Measurements from ENCODE around the gene NR1D2. TPM values are rescaled to one million over a fixed set of nuclear protein-coding genes. Genes with fewer than 3 reads are reported as not detected.

The NR1D2 gene
- total and polyA plus RNA-seq, 2 of the 13 experiments (the other 11 are each of a cell fraction or from before 2014, with no cell fraction given), result 5.3 to 8.1 TPM

DNA sequence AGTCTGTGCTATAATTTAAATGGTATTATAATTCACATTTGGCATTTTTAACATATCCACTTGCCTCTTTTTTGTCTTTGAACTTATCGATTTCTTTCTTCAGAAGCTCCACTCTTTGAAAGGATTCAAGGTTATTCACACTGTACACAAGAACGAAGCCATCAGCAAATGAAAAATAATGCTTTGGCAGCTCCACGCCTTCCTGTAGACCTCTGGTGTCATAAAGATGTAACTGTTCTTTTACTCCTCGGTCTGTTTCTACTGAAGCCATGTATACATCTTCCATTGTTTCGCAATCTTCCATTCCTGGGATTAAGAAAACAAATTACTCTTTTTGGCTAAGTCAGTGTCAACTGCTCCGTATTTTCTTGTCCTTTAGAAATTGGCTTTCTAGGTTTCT lies 44.3 kb upstream of the NR1D2 start (continued):
- TF ChIP-seq, protein P1, sequence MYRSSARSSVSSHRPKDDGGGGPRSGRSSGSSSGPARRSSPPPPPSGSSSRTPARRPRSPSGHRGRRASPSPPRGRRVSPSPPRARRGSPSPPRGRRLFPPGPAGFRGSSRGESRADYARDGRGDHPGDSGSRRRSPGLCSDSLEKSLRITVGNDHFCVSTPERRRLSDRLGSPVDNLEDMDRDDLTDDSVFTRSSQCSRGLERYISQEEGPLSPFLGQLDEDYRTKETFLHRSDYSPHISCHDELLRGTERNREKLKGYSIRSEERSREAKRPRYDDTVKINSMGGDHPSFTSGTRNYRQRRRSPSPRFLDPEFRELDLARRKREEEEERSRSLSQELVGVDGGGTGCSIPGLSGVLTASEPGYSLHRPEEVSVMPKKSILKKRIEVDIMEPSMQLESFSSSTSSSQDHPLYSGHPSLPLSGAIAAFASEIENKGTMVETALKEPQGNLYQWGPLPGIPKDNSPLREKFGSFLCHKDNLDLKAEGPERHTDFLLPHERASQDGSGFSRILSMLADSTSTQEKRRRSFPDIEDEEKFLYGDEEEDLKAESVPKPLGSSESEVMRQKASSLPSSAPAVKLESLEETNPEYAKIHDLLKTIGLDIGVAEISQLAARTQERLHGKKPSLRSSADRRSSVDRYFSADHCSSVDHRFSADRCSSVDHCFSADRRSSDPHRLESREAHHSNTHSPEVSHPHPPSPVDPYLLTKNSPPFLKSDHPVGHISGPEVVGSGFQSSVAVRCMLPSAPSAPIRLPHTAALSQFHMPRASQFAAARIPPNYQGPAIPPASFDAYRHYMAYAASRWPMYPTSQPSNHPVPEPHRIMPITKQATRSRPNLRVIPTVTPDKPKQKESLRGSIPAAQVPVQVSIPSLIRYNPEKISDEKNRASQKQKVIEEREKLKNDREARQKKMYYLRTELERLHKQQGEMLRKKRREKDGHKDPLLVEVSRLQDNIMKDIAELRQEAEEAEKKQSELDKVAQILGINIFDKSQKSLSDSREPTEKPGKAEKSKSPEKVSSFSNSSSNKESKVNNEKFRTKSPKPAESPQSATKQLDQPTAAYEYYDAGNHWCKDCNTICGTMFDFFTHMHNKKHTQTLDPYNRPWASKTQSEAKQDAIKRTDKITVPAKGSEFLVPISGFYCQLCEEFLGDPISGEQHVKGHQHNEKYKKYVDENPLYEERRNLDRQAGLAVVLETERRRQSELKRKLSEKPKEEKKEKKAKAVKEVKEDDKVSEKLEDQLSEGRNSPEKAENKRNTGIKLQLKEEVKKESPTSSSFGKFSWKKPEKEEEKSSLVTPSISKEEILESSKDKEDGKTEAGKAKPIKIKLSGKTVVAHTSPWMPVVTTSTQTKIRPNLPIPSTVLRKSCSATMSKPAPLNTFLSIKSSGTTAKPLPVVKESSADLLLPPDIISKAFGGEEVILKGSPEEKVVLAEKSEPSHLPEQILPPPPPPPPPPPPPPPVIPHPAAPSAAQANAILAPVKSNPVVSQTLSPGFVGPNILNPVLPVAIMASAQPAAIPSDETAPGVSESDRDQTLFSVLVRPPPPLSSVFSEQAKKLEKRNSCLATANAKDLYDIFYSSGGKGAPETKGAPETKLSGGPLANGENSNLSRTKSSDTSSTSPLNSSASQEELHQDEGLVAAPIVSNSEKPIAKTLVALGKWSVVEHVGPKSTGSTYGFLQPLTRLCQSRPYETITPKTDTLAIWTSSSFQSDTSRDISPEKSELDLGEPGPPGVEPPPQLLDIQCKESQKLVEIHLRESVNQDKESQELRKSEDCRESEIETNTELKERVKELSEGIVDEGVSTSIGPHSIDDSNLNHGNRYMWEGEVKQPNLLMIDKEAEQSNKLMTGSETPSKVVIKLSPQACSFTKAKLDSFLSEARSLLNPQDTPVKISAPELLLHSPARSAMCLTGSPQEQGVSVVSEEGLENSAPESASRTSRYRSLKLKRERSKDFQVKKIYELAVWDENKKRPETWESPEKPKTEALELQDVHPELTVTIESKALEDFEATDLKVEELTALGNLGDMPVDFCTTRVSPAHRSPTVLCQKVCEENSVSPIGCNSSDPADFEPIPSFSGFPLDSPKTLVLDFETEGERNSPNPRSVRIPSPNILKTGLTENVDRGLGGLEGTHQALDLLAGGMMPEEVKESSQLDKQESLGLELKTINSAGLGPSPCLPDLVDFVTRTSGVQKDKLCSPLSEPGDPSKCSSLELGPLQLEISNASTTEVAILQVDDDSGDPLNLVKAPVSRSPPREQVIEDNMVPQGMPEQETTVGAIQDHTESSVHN (CRISPR knock-in tag; IDR thresholded peaks at IDR 0.05), result no peak
- TF ChIP-seq EZH2 (conservative IDR thresholded peaks at IDR 0.05; ENCODE audit: low read depth, low read length), result no peak
- TF ChIP-seq, protein P2, sequence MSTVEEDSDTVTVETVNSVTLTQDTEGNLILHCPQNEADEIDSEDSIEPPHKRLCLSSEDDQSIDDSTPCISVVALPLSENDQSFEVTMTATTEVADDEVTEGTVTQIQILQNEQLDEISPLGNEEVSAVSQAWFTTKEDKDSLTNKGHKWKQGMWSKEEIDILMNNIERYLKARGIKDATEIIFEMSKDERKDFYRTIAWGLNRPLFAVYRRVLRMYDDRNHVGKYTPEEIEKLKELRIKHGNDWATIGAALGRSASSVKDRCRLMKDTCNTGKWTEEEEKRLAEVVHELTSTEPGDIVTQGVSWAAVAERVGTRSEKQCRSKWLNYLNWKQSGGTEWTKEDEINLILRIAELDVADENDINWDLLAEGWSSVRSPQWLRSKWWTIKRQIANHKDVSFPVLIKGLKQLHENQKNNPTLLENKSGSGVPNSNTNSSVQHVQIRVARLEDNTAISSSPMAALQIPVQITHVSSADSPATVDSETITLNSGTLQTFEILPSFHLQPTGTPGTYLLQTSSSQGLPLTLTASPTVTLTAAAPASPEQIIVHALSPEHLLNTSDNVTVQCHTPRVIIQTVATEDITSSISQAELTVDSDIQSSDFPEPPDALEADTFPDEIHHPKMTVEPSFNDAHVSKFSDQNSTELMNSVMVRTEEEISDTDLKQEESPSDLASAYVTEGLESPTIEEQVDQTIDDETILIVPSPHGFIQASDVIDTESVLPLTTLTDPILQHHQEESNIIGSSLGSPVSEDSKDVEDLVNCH (CRISPR knock-in tag; IDR thresholded peaks at IDR 0.05), result no peak
- no peak for TF ChIP-seq ZNF496 (CRISPR knock-in tag; IDR thresholded peaks at IDR 0.05; ENCODE audit: insufficient replicate concordance)
- TF ChIP-seq ZNF343 (CRISPR knock-in tag; IDR thresholded peaks at IDR 0.05), result no peak
- no peak for TF ChIP-seq YEATS4 (CRISPR knock-in tag; IDR thresholded peaks at IDR 0.05; ENCODE audit: borderline replicate concordance)
- TF ChIP-seq SOX13 (IDR thresholded peaks at IDR 0.05), result 0 out of 2 replicates have a peak, but pooled peaks have one; percentile 13
- TF ChIP-seq SOX13 (CRISPR knock-in tag; conservative IDR thresholded peaks at IDR 0.05 in 1 of 2, IDR thresholded peaks at IDR 0.05 in 1 of 2), result peak in 1 of 2 experiments; percentile 80; a peak in 2 of 4 replicates
- TF ChIP-seq PAWR (CRISPR knock-in tag; IDR thresholded peaks at IDR 0.05; ENCODE audit: borderline replicate concordance), result no peak
- peak; percentile 77 for TF ChIP-seq FOXA3 (CRISPR knock-in tag; IDR thresholded peaks at IDR 0.05)
- TF ChIP-seq ZNF563 (CRISPR knock-in tag; IDR thresholded peaks at IDR 0.05), result no peak
- TF ChIP-seq NFIC (IDR thresholded peaks at IDR 0.05; ENCODE audit: low read length), result 0 out of 2 replicates have a peak, but pooled peaks have one; percentile 49
- no peak for TF ChIP-seq BORCS8-MEF2B (CRISPR knock-in tag; IDR thresholded peaks at IDR 0.05)
- no peak for TF ChIP-seq ZNF530 (CRISPR knock-in tag; IDR thresholded peaks at IDR 0.05; ENCODE audit: low read depth)
- TF ChIP-seq ZNF776 (CRISPR knock-in tag; IDR thresholded peaks at IDR 0.05), result no peak
- TF ChIP-seq BRCA1 (CRISPR knock-in tag; IDR thresholded peaks at IDR 0.05), result no peak
- TF ChIP-seq SMC3 (IDR thresholded peaks at IDR 0.05; ENCODE audit: low read length), result peak; percentile 67
- TF ChIP-seq, protein P3, sequence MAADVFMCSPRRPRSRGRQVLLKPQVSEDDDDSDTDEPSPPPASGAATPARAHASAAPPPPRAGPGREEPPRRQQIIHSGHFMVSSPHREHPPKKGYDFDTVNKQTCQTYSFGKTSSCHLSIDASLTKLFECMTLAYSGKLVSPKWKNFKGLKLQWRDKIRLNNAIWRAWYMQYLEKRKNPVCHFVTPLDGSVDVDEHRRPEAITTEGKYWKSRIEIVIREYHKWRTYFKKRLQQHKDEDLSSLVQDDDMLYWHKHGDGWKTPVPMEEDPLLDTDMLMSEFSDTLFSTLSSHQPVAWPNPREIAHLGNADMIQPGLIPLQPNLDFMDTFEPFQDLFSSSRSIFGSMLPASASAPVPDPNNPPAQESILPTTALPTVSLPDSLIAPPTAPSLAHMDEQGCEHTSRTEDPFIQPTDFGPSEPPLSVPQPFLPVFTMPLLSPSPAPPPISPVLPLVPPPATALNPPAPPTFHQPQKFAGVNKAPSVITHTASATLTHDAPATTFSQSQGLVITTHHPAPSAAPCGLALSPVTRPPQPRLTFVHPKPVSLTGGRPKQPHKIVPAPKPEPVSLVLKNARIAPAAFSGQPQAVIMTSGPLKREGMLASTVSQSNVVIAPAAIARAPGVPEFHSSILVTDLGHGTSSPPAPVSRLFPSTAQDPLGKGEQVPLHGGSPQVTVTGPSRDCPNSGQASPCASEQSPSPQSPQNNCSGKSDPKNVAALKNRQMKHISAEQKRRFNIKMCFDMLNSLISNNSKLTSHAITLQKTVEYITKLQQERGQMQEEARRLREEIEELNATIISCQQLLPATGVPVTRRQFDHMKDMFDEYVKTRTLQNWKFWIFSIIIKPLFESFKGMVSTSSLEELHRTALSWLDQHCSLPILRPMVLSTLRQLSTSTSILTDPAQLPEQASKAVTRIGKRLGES (CRISPR knock-in tag; IDR thresholded peaks at IDR 0.05; ENCODE audit: borderline replicate concordance), result no peak

Data from HepG2 (cell line).